GM12865 (cell line): Measurements from ENCODE around the gene ATP11A.

Experiments
- DNase-seq: peaks from one replicate; pipeline ENCODE4 v3.0.0; 2010; ENCODE audit warnings: low read depth
- H3K4me3 ChIP-seq: 2 replicates; pipeline ENCODE4 v1.5.1; 2011; ENCODE audit warnings: mild to moderate bottlenecking, low read depth, low read length, control low read depth
- TF ChIP-seq, protein P1 (sequence below): IDR thresholded peaks from 2 replicates; pipeline ENCODE4 v1.5.1; 2011; ENCODE audit warnings: low read length, control low read depth, low read depth, inconsistent platforms; ENCODE audit not compliant: insufficient read depth; ENCODE audit errors: missing control alignments

Gene ATP11A

DNA sequence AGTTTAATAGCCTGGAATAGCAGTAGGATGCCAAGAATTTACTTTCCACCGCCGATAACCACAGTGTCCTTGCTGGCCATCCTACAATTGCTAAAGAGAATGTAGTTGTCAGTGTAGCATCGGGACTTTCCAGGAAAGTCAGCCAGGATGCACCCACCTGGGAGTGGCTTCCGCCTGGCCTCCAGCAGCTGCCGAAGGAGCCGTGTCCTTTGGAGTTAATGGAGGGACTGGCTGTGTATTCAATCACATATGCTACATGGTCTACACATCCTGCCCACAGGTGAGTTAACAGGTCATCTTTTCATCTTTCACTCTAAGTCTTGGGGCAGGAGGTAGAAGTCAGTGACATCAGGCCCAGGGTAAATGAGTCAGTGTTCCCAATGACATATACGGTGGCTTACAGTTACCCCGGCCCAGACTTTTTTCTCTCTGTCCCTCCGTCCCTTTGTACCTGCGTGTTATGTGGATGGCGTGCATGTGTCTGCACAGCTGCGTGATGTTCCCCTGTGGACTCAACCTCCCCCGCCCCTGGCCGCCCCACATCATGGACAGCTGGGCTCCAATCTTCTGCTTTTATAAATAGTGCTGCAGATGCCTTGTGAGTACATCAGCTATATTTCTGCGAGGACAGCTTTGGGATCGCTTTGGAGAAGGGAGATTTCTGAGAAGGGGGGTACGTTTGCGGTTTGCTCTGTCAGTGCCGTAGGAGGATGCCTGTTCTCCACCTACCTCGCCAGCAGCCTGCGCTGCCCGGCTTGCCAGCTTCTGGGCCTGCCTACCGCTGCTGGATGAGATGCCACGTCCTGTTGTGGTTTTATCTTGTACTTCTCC, 63.1 kb downstream of the ATP11A start:
- TF ChIP-seq, protein P1, sequence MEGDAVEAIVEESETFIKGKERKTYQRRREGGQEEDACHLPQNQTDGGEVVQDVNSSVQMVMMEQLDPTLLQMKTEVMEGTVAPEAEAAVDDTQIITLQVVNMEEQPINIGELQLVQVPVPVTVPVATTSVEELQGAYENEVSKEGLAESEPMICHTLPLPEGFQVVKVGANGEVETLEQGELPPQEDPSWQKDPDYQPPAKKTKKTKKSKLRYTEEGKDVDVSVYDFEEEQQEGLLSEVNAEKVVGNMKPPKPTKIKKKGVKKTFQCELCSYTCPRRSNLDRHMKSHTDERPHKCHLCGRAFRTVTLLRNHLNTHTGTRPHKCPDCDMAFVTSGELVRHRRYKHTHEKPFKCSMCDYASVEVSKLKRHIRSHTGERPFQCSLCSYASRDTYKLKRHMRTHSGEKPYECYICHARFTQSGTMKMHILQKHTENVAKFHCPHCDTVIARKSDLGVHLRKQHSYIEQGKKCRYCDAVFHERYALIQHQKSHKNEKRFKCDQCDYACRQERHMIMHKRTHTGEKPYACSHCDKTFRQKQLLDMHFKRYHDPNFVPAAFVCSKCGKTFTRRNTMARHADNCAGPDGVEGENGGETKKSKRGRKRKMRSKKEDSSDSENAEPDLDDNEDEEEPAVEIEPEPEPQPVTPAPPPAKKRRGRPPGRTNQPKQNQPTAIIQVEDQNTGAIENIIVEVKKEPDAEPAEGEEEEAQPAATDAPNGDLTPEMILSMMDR = no peak
- DNase-seq = no peak
- no peak overlapping the region for H3K4me3 ChIP-seq

DNA sequence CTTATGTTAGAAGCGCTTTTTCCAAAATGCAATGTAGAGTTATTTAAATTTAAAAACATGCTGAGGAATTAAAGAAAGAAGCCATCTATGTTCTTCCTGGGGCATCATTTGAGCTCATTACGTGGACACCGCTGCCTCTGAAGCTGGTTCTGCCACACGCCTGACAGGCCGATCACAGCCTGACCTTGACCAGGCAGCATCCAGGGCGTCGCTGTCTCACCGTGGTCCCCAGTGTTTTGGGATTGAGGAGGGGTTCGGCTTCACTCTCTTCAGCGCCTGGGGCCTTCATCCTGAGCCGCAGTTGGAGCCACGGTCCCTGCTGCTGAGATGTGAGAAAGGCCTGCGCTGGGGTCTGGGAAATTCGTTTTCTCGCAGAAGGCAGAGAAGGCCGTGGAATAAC, 64.0 kb downstream of the ATP11A start:
- TF ChIP-seq, protein P1 = no peak
- H3K4me3 ChIP-seq = no peak overlapping the region
- DNase-seq = no peak

DNA sequence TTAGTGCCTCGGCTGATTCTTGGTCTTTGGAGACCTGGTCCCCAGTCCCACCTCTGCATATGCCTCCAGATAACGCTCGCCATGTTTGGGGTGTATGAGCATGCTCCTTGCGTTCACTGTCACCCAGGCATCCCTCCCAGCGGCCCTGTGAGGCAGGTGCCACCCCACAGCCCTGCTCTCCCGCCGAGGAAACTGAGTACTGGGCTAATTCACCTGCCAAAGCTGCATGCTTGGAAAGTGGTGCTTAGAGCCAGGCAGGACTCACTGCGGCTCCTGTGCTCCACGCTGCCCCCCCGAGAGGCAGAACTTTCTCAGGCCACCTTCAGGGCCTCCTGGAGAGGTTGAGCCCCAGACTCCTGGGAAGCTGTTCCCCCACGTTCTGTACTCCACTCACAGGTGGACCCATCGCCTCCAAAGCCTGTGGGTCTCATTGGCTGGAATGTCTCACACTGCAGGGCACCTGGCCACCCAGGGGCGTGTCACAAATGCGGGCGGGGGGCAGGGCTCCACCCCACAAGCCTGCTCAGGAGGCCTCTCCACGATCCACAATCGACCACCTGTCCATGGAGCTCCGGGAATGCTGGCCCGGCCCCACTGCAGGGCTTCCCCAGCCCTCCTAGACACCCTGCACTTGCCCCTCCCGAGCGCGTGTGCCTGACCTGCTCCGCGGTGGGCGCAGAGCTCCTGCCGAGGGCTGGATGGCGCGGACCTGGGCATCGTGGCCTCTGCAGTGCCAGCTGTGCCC, 64.6 kb downstream of the ATP11A start:
- TF ChIP-seq, protein P1 = no peak
- DNase-seq = no peak
- no peak overlapping the region for H3K4me3 ChIP-seq

DNA sequence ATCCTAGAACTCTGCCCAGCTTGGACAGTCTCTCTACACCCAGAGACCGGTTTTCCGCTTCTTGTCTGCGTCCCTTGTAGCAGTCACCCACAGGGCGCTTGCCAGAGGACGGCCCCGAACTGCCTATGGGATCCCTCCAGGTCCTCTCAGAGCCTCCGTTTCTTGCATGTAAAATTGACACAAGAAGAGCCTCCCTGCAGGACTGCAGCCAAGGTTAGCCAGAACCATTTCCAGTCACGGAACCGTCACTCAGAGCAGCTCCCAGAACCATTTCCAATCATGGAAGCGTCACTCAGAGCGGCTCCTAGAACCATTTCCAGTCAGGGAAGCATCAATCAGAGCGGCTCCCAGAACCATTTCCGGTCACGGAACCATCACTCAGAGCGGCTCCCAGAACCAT, 65.5 kb downstream of the ATP11A start:
- no peak overlapping the region for H3K4me3 ChIP-seq
- no peak for DNase-seq
- TF ChIP-seq, protein P1 = no peak

DNA sequence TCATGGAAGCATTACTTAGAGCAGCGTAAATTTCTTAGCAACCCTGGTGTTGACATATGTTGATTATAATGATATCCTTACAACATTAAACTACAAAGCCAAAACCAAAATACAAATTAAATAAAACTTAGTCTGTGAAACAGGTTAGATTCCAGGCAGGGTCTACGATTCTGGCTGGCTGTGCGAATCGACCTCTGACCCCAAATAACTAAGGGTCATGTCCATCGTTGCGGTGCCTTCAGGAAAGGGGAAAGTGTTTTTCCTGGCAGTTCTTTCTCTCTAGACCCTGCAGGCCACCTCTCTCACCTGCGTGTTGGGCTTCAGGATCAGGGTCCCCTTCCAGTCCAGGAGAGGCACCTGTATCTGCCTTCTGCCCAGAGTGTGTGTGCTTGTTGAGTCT, 66.2 kb downstream of the ATP11A start:
- DNase-seq = no peak
- TF ChIP-seq, protein P1 = no peak
- no peak overlapping the region for H3K4me3 ChIP-seq

DNA sequence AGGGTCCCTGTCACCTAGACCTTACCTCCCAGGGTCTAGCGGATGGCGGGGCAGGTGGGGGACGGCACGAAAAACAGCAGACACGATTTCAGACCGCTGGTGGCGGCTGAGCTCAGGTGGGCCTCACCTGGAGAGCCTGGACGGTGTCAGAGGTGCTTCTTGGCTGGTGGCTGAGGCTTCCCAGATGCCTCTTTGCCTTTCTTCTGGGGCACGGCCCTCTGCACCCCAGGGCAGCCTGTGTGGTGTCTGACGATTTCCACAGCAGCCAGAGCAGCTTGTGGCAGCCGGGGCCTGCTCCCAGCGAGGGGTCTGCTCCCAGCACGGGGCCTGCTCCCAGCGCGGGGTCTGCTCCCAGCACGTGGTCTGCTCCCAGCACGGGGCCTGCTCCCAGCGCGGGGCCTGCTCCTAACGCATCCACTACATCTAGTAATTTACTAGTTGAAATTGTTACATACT, 66.7 kb downstream of the ATP11A start:
- TF ChIP-seq, protein P1 = no peak
- H3K4me3 ChIP-seq = no peak overlapping the region
- no peak for DNase-seq
